Kidney (tissue), 14 donors: ENCODE results near the gene ZC3H12C. TPM values are rescaled to one million over a fixed set of nuclear protein-coding genes. Genes with fewer than 3 reads are reported as not detected.

Source experiments
- DNase-seq, 5 donors: peaks; one replicate each; pipeline ENCODE4 v3.0.0-alpha.2; 2013 to 2020
- FAIRE-seq: peaks from 2 replicates; lab custom pipeline; 2012; peaks lifted over from hg19 to GRCh38; lab: Jason Lieb, UNC
- H3K27ac ChIP-seq, 2 donors: one replicate each; pipeline ENCODE4 v1.7.0; 2013; ENCODE audit warnings: low read depth in 2 of 2, low read length in 2 of 2, inconsistent platforms in 1 of 2
- H3K27me3 ChIP-seq: one replicate; pipeline ENCODE4 v1.7.1; 2013; ENCODE audit warnings: low read length, inconsistent platforms; ENCODE audit not compliant: control insufficient read depth, insufficient read depth
- H3K36me3 ChIP-seq, 3 donors: one replicate each; pipeline versions ENCODE4 v1.7.0 to v1.7.1; 2013; ENCODE audit warnings: low read length in 3 of 3, control low read depth in 1 of 3, inconsistent platforms in 1 of 3; ENCODE audit not compliant: insufficient read depth in 3 of 3, control insufficient read depth in 2 of 3
- H3K4me1 ChIP-seq, 3 donors: one replicate each; pipeline versions ENCODE4 v1.7.0 to v1.7.1; 2013; ENCODE audit warnings: low read length in 3 of 3, inconsistent platforms in 1 of 3, low read depth in 1 of 3; ENCODE audit not compliant: control insufficient read depth in 2 of 3, insufficient read depth in 2 of 3
- H3K4me3 ChIP-seq, 3 donors: one replicate each; pipeline versions ENCODE4 v1.7.0 to v1.8.1; 2013; ENCODE audit warnings: low read length in 3 of 3, control low read depth in 1 of 3, inconsistent platforms in 1 of 3
- H3K9ac ChIP-seq, 3 donors: one replicate each; pipeline versions ENCODE4 v1.7.0 to v1.7.1; 2013; ENCODE audit warnings: low read length in 3 of 3, control low read depth in 1 of 3, inconsistent platforms in 1 of 3
- H3K9me3 ChIP-seq, 3 donors: one replicate each; pipeline versions ENCODE4 v1.7.0 to v1.7.1; 2013; ENCODE audit warnings: low read length in 3 of 3, control low read depth in 1 of 3, inconsistent platforms in 1 of 3; ENCODE audit not compliant: control insufficient read depth in 2 of 3, insufficient read depth in 1 of 3
- CTCF ChIP-seq: IDR thresholded peaks from 3 replicates; pipeline ENCODE4 v1.5.1; 2012; ENCODE audit warnings: mild to moderate bottlenecking, moderate library complexity, borderline replicate concordance; ENCODE audit not compliant: insufficient read depth; ENCODE audit errors: extremely low read depth
- intact Hi-C: fragments of 100-400 bp; cut with DNase I; formaldehyde crosslinking; loops from one replicate; pipeline ENCODE4 v1.11.1; 2022
- polyA plus RNA-seq: library from polyadenylated mRNA; stranded (reverse); fragments of 350-450 nt; fragmentation: Illumina TruSeq; extraction: RNeasy Lipid Tissue Mini Kit (QIAGEN cat#74804); gene quantifications from one replicate; pipeline ENCODE4 v1.2.3, GENCODE V29; 2014; ENCODE audit warnings: low read depth, low replicate concordance; ENCODE audit not compliant: insufficient read depth
- total RNA-seq: library from RNA; stranded (reverse); fragmentation: NEBNext Ultra II Directional; extraction: Animal tissue kit (Norgen Biotek cat#: 25700); gene quantifications from one replicate; pipeline ENCODE4 v1.2.1, GENCODE V29; 2021
- donor health status: control.
- donor health status: control.
- donor health status: control.
- donor health status: control.
- donor health status: control.
- donor health status: DM: yes; HTN: yes; CAD: no.
- donor health status: Normal renal cell carcinoma (clear cell type).

ZC3H12C gene
- total and polyA plus RNA-seq, 2 donors from 2014 or later = 2.3 to 14.3 TPM

GRCh38 chr11:110049501-110050200 lies 43.5 kb upstream of the ZC3H12C start:
- no peak overlapping the region for H3K9ac ChIP-seq

GRCh38 chr11:110050201-110050506 lies 43.0 kb upstream of the ZC3H12C start:
- DNase-seq = no peak
- no peaks in the 10 kb centered on the region for H3K4me1 ChIP-seq
- peaks cover 0 to 4% (median 0%) of the 10 kb centered on the region in 3 donors for H3K9me3 ChIP-seq
- H3K4me3 ChIP-seq = no peak overlapping the region
- FAIRE-seq = no peak
- no peak for TF ChIP-seq CTCF
- intact Hi-C loops = no loop called here
- H3K36me3 ChIP-seq = no peaks in the 10 kb centered on the region
- H3K9ac ChIP-seq = no peak overlapping the region
- H3K27me3 ChIP-seq = no peaks in the 10 kb centered on the region
- no peak overlapping the region for H3K27ac ChIP-seq

More at GRCh38 chr11:110049501-110050200, 43.5 kb upstream of the ZC3H12C start:
- Histone ChIP-seq H3K27ac (no peak overlapping the region), H3K27me3 (no peaks in the 10 kb centered on the region), H3K4me3 (no peak overlapping the region), H3K9me3 (peaks cover 0 to 4% (median 0%) of the 10 kb centered on the region in 3 donors), H3K36me3 (no peaks in the 10 kb centered on the region), H3K4me1 (no peaks in the 10 kb centered on the region)
- DNase-seq (no peak), FAIRE-seq (no peak)
- intact Hi-C loops = no loop called here
- TF ChIP-seq CTCF = no peak

GRCh38 chr11:110053848-110054414 lies 39.3 kb upstream of the ZC3H12C start:
- Histone ChIP-seq H3K27me3 (no peaks in the 10 kb centered on the region), H3K36me3 (no peaks in the 10 kb centered on the region), H3K9ac (no peak overlapping the region), H3K9me3 (peaks cover 0 to 4% (median 0%) of the 10 kb centered on the region in 3 donors), H3K4me3 (no peak overlapping the region), H3K27ac (no peak overlapping the region), H3K4me1 (no peaks in the 10 kb centered on the region)
- no peak for DNase-seq
- no peak for FAIRE-seq
- intact Hi-C loops = no loop called here
- TF ChIP-seq CTCF = no peak
